ENCODE data around the gene SUMO1.

- TF ChIP-seq CTCF (IDR thresholded peaks at IDR 0.05) (no peak), POLR2A (IDR thresholded peaks at IDR 0.05) (no peak)
Measured at GRCh38 chr2:202269585-202269984, 31.2 kb upstream of the SUMO1 start.

Data from lower leg skin (tissue), 3 donors.